Smooth muscle cell of the brain vasculature (primary cell): ENCODE measurements around the gene MLXIP.
"Not testable (repeated sequence)": the region's sequence is repeated elsewhere in the genome, so short reads cannot be mapped to it uniquely, and the experiment has no call there.

Experiments used
- DNase-seq: peaks from one replicate; pipeline ENCODE4 v3.0.0-alpha.2; 2012; ENCODE audit warnings: low read depth, low spot score

Gene MLXIP, protein sequence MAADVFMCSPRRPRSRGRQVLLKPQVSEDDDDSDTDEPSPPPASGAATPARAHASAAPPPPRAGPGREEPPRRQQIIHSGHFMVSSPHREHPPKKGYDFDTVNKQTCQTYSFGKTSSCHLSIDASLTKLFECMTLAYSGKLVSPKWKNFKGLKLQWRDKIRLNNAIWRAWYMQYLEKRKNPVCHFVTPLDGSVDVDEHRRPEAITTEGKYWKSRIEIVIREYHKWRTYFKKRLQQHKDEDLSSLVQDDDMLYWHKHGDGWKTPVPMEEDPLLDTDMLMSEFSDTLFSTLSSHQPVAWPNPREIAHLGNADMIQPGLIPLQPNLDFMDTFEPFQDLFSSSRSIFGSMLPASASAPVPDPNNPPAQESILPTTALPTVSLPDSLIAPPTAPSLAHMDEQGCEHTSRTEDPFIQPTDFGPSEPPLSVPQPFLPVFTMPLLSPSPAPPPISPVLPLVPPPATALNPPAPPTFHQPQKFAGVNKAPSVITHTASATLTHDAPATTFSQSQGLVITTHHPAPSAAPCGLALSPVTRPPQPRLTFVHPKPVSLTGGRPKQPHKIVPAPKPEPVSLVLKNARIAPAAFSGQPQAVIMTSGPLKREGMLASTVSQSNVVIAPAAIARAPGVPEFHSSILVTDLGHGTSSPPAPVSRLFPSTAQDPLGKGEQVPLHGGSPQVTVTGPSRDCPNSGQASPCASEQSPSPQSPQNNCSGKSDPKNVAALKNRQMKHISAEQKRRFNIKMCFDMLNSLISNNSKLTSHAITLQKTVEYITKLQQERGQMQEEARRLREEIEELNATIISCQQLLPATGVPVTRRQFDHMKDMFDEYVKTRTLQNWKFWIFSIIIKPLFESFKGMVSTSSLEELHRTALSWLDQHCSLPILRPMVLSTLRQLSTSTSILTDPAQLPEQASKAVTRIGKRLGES

DNA sequence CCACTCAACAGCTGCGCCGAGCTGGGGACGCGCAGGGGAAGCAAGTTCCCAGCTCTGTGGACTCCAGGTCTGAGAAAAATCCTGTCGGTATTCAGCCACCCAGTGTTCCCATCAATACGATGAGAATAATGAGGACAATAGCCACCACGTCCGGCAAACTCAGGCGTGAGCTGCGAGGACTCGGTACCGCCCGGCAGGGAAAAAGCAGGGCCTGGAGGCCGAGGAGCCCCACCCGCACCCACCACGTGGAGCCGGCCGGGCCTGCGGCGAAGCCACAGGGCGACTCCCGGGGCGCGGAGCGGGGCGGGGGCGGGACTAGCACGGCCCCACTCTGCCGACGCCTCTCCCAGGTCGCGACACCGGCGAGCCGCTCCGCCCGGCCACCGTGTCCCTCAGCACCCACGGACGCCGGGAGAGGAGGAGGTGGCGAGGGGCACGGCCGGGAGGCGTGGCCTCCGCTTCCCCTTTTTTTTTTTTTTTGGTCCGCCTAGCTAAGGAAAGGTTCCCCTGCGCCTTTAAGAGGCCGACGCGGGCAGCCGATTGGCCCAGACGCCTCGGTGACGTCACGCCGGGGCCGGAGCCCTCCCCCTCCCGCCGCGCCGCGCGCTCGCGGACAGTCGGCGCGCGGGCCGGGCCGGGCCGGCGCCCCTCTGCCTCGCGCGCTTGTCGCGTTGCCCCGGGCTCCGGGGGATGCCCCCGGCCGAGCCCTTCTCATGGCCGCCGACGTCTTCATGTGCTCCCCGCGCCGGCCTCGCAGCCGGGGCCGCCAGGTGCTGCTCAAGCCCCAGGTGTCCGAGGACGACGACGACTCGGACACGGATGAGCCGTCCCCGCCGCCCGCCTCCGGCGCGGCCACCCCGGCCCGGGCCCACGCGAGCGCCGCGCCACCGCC lies at the start of gene MLXIP:
Gene MLXIP (plus strand): TSS at position 616 of the 892 bp plus-strand sequence. CDS start 98 bp downstream, at position 714.
- DNase-seq, result no peak

DNA sequence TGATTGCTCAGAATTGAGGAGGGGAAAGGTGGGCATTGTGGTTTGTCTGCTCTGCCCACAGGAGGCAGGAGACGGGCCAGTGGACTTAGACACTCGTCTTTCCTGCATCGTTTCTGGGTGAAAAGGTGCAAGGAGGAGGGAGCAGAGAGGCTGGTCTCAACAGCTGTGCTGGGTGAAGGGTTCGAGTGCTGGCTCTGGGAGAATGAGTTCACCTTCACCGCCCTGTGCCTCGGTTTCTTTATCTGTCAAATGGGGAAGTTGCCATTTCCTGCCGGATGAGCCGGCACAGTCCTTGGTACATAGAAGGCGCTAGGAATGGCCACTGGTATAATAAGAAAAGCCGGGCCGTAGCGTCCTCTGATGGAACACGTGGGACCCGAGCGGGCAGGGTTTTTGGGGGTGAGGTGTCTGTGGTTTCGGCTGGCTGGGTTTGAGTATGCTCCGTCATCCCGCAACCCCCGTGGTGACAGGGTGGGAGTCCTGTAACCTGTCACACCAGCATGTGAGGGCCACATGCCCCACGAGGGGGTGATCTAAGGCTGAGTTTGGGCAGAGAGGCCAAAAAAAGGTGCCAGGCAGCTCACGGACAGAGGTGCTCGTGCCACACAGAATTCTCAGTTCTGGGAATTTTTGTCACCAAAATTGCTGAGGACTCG lies 49.5 kb upstream of the MLXIP start:
- DNase-seq, result no peak

DNA sequence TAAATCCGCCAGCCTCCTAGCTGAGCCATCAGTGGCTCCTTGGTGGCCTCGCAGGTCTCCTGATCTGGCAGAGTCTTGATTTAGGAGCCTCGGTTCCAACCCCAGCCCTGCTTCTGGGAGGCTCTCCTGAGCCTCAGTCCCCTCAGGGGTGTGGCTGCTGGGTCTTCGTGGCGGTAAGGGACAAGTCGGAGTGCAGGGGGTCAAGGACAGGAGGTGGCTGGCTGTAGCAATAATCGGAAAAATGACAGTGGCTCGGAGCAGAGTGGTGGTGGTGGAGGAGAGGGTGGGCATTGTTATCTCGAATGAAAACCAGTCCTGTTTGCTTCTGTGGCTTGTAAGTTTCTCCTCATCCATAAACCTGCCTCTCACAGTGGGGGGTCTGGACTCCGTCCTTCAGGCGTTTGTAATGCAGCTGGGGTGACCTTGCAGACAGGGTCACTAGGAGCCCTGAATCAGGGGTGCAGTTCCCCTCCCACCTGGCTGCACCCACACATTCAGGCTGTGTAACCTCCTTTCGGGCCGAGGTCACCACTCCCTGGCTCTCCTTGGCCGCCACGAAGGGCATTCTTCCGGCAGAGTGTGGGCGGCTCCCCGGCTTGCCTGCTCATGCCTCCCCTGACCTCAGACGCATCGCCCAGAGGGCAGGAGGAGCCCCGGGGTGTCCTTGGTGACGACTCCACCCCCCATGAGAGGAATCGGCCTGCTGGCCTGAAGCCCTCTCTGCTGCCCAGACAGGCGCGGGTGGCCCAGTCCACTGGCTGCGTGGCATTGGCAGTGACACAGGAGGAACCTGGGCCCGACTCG lies 48.7 kb upstream of the MLXIP start:
- no peak for DNase-seq

DNA sequence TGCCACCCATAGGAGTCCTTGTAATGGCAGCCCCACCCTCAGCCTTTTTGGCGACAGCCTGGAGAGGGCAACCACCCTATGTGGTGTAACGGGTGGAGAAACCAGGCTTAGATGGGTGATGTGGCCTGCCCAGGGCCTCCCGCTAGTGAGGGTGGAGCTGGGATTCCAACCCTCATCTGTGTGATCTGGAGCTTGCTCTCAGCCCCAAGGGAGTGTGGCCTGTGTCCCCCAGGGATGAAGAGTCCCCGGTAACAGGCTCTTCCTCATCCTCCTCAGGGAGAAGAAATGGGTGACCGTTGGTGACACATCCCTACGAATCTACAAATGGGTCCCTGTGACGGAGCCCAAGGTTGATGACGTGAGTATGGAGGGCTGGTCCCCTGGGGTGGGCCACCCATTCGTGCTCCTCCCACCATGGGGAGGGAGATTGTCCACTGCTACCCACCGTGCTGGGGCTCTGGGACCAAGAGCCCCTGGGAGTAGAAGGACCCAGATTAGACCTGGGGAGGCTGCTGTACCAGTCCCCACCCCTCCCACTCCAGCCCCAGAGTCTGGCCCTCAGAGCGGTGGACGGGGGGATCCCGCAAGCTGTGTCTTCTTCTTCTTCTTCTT lies 48.0 kb upstream of the MLXIP start:
- DNase-seq, result no peak

DNA sequence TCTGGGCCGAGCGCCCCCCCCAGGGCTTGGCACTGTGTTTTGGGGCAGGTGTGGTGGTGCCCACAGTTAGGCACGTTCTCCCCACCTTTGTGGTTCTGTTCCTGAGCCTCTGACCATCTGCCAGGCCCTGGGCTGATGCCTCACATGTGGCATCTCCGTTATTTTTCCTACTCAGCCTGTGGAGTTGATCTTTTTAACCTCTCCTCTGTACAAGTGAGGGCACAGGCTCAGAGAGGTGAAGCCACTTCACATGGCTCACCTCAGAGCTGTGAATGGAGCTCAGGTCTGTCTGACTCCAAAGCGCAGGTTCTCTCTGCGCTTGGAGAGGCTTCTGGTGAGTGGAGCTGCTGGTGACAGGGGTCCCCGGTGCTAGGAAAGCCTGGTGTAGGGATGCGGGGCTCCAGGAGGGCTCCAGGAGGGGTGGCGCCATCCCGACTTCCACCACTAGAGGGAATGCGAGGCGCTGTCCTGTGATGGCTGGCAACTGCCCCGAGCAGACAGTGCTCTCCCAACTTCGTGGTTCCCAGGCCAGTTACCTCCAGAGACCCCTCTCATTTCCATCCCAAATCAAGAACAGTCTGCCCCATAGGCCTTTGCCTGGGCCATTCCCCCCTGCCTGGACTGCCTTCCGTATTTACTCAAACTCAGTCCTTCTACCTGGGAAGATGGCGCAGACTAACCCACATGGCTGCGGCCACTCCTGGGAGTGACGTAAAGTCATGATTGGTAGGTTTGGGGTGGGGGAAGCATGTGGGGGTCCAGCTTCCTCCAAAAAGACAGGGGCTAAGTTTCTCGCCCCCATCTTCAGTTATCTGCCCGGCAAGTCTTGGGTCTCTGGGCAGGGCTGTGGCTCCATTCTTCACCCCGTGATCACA lies 47.0 kb upstream of the MLXIP start:
- no peak for DNase-seq

DNA sequence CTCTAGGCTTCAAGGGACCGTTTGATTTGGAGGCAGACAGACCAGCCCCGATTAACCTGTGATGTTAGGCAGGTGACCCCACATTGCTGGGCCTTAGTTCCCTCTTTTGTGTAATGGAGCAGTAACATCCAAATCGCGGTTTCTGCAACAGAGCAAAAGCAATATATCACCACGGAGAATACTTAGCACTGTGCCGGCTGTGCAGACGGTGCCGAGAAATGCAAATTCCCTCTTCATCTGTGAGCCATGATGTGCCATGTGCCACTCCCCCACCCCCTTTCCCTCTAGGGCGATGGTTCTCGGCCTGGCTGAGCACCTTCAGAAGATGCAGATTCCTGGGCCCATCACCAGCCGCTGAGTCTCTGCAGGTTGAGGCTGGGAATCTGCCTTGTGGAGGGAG lies 46.0 kb upstream of the MLXIP start:
- DNase-seq, result no peak

DNA sequence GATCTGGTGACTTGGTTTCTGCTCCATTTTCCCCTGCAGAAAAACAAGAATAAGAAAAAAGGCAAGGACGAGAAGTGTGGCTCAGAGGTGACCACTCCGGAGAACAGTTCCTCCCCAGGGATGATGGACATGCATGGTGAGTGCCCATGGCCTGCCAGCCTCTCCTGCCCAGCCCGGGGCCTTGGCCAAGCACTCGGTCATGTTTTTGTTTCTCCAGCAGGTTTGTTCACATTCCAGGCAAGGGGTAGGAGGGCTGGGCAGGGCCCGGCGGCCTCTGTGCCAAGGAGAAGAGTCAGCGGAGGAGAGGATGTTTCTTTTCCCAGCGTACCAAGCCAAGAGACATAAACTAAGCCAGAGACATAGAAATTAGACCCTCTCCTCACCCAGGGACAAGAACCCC lies 43.3 kb upstream of the MLXIP start:
- no peak for DNase-seq

DNA sequence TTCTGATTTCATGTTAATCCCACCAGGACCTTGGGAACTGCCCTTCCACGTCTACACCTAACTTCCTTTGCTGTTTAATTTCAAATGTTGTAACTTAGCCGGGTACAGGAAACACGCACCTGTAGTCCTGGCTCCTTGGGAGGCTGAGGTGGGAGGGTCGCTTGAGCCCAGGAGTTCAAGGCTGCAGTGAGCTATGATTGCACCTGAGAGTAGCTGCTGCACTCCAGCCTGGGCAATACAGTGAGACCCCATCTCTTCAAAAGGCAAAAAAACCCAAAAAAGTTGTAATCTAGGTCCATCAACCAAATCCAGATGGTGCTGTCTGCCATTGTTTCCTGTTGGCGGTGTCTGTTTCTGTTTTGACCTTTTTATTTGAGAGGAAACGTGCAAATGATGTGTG lies 42.4 kb upstream of the MLXIP start:
- DNase-seq, result no peak

DNA sequence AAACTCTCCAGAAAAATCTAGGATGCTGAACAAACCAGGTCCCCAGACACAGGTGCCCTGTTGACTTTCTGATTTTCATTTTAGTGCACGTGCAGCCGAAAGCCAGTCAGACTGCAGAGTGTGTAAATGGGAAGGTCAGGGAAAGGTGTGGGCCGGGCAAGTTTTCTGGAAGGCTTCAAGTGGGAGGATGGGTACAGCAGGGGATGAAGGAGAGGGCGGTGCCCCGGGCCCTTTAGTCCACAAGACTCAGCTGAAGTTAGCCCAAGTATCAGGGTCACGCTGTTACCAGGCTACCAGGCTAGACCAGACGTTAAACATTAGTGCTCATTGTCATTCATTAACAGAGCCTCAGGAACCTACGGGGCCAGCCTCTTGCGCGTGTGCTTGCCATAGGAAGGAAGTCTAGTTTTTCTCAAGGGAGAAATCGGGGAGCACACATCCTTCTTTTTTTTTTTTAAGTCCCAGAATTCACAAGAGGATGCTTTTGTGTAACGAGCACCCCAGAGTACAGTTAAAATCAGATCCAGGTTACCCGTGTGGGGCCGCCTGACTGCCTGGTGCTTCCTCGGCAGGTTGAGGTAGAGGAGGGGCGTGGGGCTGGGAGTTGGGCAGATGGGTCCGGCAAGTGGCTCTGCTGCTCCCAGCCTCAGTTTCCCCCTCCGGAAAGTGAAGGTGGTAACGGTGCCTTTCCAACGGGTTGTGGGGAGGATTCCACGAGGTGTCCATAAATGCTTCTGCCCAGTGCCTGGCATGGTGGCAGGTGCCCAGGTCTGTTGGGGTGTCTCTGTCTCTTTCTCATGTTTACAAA lies 37.8 kb upstream of the MLXIP start:
- no peak for DNase-seq

DNA sequence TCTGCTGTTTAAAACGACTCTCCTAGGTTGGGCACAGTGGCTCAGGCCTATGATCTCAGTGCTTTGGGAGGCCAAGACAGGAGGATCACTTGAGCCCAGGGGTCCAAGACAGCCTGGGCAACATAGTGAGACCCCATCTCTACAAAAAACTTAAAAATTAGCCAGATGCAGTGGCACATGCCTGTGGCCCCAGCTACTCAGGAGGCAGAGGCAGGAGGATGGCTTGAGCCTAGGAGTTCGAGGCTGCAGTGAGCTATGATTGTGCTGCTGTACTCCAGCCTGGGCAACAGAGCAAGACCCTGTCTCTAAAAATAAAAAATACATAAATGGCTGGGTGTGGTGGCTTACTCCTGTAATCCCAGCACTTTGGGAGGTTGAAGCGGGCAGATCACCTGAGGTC lies 37.1 kb upstream of the MLXIP start:
- DNase-seq, result not testable (repeated sequence)

DNA sequence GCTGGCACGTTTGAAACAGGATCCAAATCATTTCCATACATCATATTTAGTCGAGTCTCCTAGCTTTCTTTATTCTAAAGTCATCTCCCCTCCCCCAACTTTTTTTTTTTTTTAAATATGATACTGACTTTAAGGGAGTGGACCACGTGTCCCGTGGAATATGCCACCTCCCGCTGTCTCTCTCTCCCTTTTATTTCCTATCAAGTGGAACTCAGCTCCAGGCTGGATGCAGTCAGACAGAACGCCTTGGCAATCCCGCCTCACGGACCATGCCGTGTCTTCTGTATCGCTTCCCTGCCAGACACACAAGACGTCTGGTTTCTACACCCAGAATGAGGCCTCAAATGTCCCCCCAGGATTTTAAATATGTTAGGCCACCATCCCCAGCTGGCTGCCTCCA lies 35.6 kb upstream of the MLXIP start:
- no peak for DNase-seq

DNA sequence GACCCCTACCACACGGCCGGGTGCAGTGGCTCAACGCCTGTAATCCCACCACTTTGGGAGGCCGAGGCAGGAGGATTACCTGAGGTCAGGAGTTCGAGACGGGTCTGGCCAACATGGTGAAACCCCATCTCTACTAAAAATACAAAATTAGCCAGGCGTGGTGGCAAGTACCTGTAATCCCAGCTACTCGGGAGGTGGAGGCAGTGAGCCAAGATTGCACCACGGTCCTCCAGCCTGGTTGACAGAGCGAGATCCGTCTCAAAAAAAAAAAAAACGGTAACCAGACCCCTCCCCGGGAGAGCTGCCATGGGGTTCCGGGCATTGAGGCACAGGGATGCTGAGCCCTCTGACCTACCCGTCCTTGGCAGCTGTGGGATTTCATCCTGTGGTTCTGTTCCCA lies 35.1 kb upstream of the MLXIP start:
- DNase-seq, result no peak

DNA sequence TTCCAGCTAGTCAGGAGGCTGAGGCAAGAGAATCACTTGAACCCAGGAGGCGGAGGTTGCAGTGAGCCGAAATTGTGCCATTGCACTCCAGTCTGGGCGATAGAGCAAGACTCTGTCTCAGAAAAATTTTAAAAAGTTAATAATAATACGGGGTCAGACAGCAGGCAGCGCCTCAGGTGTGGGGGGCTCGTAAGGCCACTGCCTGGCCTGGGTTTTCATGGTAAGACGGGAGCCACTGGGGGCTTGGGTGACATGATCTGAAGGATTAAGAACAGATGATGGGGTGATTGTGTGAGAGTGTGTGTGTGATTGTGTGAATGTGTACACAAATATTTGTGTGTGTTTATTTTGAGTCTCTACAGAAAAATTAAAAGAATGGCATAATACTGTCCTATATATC lies 33.3 kb upstream of the MLXIP start:
- DNase-seq, result no peak

DNA sequence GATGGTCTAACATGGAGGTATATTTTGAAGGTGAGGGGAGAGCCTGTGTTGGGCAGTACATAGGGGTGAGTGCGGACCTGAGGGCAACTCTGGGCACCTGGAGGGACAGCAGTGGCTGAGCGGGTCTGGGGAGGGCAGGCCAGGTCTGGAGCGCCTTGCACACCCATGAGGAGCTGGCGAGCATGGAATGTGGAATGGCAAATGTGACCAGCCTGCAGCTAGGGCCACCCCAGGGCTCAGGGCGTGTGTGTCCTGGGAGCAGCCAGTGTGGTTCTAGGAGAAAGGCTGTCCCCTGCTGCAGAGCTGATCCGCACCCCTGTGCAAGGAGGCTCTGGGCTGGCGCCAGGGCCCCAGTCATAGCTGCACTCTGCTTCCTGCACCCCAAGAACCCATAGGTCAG lies 32.4 kb upstream of the MLXIP start:
- DNase-seq, result no peak

DNA sequence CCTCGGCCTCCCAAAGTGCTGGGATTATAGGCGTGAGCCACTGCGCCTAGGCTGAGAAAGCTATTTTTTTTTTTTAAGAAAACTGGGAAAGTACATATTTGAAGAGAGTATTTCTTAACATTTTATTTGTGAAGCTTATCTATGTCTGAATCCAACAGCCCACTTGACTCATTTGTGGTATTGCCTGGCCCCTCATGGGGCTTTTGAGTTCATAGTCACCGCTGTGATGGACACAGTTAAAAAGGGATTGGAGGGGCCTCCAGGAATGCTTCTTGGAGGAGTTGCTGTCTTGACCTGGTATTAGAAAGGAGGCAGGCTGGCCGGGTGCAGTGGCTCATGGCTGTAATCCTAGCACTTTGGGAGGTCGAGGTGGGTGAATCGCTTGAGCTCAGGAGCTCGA lies 30.4 kb upstream of the MLXIP start:
- no peak for DNase-seq

DNA sequence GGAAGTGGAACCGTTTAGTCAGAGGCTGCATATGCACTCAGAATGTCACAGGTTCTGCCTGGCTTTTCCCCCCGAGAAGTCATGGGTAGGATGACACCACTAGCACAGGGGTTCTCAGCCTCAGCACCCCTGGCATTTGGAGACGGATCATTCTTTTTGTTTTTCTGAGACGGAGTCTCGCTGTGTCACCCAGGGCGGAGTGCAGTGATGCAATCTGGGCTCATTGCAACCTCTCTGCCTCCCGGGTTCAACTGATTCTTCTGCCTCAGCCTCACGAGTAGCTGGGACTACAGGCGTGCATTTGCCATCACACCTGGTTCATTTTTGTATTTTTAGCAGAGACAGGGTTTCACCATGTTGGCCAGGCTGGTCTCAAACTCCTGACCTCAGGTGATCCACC lies 28.7 kb upstream of the MLXIP start:
- DNase-seq, result no peak

DNA sequence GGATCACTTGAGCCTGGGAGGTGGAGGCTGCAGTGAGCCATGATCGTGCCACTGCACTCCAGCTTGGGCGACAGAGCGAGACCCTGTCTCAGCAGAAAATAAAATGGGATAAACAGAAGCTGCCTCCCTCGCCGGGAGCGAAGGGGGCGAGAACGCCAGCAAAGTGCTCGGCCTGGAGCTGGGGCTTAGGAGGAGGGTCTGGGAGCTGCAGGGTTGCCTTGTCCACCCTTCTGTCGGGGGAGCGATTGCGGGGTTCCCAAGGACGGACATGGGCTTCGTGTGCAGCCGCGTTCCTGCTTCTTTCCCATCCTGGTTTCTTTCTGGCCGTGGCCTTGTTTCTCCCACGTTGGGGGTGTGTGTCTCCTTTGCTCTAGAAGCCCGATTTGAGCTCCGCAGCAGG lies 27.9 kb upstream of the MLXIP start:
- no peak for DNase-seq

DNA sequence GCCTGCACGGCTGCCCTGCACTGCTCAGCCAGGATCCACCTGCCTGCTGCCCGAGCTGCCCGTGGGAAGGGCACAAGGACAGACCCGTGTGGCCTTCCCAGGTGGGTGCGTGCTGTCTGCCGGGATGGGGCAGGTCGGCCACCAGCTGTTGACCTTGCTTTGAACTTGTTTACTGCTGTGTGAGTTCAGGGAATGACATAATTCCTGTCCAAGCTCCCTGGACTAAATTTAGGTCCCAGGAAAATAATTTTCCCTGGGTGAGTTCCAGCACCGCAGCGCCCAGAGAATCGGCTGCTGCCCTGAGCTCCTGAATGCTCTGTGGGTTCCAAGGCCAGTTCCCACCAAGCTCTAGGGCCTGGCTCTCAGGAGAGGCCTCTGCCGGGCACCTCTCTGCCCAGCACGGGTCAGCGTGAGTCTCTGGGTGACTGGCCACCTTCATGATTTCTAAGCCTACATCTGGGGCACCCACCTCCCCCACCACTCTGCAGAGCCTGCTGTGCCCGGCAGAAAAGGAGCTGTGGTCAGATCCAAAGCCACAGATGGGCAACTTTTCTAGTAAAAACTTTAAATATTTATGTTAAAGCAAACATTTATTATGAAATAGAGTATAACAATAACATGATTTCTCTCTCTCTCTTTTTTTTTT lies 27.2 kb upstream of the MLXIP start:
- no peak for DNase-seq
